Measurements from ENCODE around the gene ZNF626.
A peak's percentile ranks its signal among the peaks of the same experiment; 100 is the strongest.
"Not testable (repeated sequence)": the region's sequence is repeated elsewhere in the genome, so short reads cannot be mapped to it uniquely, and the experiment has no call there.

ZNF626 gene

DNA sequence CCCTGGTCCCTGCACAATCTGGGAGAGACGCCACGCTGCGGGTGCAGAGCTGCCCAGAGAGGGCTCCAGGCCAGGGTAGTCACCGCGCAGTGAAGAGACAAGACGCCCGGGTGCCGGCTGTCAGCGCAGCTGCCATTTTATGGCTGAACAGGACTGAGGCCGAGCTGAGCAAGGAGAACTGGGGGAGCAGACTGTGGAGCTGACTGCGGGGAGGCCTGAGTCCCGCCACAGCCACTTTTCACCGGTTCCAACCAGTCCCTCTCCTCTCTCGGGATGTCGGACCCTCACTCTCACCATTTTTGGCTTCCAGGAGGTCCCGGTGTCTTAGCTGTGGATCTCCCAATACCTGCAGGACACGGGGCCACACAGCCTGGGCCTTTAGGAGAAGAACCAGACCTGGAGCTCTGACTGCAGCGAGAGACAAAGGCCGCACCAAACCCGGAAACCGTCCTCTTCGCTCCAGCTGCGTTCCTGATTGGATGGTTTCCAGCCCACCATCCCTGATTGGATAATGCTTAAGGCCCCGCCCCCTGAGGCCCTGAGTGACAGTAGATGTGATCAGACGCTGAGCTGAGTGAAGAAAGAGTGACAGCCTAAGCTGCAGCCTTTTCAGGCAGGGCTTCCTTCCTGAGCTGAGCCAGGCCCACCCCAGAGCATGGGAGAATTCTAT is at the start of gene ZNF626:
Gene ZNF626 (minus strand): TSS at position 422 of the 670 bp plus-strand sequence. CDS start 125 bp downstream, at position 297.
- peak; percentile 98 for DNase-seq

DNA sequence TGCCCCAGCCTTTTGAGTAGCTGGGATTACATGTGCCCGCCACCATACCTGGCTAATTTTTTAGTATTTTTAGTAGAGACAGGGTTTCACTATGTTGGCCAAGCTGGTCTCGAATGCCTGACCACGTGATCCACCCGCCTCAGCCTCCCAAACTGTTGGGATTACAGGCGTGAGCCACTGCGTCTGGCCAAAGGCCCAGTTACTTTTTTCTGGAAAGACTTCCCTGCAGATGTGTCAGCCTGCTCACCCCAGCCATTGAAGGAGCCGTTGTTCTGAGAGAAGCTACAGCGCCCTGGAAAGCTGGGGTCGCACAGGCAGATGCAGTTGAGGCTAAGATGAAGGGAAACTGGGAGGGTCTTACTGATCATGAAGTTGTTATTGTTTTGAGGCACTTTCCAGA is 7.9 kb upstream of the ZNF626 start:
- DNase-seq = no peak

DNA sequence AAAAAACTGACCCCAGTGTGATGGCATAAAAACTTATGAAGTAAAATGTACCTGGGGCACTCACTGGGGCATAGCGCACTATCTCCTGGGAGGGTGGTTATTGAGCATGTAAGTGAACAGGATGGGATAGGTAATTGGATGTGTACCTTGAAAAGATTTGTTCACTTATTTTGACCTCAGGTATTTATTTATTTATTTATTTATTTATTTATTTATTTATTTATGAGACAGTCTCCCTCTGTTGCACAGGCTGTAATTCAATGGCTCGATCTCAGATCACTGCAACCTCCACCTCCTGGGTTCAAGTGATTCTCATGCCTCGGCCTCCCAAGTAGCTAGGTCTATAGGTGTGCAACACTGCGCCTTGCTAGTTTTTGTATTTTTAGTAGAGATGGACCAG is 5.9 kb upstream of the ZNF626 start:
- DNase-seq = no peak

DNA sequence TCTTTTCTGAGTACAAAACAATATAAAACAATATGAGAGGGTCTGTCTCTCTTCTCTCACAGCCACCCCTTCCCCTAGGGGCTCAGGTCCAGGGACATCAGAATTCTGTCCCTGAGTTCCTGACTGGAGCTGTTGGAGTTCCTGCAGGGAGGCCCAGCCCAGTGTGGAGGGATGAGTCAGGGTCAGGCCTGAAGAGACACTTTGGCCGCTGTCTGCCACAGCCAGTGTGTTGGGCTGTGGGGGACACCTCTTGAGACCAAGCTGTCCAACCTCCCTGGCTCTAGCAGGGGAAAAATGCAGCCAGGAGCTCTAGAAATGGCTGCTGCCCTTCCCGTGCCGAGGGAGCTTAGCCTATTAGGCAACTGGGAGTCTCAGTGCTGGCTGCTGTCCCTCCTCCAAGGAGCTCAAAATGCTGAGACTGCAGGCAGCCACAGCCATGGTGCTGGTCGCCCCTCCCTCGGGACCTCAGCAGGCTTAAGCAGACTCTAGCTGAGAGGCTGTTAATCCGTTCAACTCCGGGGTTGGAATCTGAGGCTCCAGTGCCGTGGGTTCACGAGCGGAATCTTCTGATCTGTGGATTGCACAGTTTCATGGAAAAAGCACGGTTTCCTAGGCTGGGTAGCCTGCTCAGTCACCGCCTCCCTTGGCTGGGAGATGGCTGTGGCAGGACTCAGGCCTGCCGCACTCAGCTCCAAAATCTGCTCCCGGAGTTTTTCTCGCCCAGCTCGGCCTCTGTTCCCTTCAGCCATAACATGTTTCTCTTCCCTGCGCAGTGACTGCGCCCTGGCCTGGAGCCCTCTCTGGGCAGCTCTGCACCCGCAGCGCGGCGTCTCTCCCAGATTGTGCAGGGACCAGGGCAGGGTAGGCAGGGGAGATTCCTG is 3.8 kb upstream of the ZNF626 start:
- DNase-seq = peak; percentile 58

DNA sequence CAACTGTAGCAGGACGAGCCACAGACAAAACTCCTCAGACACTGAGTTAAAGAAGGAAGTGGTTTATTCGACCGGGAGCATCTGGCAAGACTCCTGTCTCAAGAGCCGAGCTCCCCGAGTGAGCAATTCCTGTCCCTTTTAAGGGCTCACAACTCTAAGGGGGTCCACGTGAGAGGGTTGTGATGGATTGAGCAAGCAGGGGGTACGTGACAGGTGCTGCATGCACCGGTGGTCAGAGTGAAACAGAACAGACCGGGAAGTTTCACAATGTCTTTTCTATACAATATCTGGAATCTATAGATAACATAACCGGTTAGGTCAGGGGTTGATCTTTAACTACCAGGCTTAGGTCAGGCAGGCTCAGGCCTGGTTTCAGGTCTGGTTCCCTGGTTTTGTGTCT is 3.1 kb upstream of the ZNF626 start:
- not testable (repeated sequence) for DNase-seq

DNA sequence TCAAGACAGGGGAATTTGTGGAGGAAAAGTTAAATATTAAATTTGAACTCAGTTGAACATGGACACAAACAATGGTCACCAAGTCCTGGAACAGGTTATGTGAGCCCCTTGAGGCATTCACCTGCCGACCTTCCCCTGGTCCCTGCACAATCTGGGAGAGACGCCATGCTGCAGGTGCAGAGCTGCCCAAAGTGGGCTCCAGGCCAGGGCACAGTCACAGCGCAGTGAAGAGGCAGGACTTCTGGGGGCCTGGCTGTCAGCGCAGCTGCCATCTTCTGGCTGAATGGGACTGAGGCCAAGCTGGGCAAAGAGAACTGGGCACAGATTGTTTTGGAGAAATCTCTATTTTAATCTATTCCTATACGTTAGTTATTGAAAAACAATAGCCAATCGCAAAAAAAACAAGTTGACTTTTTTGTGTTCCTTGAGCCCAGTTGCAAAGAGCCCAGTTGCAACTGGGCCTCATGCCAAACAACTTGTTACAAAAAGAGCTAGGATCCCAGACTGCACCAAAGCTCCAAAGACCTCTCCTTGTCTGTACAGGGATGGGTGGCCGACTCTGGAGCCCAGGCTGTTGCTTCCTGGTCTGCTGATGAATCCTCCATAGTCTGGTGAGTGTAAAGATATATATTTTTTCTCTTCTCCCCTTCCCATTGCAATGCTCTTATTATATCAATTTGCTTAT is 1.2 kb upstream of the ZNF626 start:
- DNase-seq = no peak

DNA sequence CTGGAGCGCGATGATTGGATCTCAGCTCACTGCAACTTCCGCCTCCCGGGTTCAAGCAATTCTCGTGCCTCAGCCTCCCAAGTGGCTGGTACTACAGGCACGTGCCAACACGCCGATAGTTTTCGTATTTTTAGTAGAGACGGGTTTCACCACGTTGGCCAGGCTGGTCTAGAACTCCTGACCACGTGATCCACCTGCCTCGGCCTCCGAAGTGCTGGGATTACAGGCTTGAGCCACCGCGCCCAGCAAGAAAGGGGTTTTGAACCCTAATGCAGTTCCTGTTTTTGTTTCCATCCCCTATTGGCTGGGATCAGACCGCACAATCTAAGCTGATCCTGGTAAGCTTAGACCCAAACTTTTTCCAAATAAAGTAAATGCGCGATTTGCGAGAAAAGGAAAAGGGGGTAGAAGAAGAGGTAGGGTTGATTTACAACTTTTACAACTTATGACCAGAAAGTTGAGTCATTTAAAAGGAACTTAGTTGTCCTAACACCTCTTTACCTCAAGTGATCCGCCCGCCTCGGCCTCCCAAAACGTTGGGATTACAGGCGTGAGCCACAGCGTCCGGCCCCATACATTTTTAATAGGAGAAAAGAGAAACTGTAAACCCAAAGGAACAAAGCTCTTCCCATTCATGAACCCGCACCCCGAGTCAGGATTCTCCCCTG is 764 bp downstream of the ZNF626 start:
- DNase-seq = peak; percentile 53

DNA sequence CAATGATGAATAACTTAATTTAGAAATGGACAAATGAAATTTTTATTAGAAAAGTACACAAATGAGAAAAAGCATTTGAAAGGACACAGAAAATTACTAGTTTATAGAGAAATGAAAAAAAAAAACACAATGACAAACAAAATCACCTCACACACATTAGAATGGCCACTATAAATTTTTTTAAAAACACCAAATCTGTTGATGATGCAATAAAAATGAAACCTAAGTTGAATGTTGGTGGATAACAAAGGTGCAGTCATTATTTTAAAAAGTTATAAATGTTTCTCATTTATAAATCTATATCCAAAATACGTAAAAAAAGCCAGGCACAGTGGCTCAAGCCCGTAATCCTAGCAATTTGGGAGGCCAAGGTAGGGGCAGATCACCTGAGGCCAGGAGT is 20.8 kb downstream of the ZNF626 start:
- DNase-seq = no peak

DNA sequence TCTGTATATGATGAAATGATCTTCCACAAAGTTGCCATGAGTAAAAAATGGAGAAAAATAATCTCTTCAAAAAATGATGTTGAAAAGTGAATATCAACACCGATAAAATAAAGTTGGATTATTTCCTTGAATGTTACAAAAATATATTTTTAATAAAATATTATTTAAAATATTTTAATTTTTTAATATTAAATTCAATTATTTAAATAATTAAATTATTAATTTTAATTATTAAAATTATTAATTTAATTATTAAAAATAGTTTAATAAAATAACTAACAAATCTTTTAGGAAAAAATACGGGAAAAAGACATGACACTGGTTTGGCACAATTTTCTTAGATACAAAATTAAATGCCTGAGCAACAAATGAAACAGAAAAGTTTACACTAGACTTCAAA is 21.3 kb downstream of the ZNF626 start:
- no peak for DNase-seq

DNA sequence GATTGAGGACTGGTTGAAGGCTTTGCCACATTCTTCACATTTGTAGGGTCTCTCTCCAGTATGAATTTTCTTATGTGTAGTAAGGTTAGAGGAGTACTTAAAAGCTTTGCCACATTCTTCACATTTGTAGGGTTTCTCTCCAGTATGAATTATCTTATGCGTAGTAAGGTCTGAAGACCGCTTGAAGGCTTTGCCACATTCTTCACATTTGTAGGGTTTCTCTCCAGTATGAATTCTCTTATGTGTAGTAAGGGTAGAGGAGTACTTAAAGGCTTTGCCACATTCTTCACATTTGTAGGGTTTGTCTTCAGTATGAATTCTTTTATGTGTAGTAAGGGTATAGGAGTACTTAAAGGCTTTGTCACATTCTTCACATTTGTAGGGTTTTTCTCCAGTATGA is 36.8 kb downstream of the ZNF626 start:
- not testable (repeated sequence) for DNase-seq

DNA sequence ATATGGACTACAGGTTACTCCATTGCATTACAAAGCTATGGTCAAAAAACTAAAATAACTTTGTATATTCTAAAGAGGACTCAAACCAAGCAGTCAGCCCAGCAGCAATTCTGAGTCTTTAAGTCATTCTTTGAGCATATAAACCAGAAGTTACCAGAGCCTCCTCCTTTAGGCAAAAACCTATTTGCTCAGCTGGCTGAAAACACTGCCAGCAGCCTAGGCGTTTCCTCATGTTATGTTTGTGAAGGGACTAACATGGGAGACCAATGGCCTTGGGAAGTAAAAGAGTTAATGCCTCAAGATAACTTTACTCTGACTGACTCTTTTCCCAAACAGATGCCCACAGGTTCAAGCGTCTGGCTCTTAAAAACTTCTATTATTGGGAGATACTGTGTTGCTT is 45.3 kb downstream of the ZNF626 start:
- no peak for DNase-seq

DNA sequence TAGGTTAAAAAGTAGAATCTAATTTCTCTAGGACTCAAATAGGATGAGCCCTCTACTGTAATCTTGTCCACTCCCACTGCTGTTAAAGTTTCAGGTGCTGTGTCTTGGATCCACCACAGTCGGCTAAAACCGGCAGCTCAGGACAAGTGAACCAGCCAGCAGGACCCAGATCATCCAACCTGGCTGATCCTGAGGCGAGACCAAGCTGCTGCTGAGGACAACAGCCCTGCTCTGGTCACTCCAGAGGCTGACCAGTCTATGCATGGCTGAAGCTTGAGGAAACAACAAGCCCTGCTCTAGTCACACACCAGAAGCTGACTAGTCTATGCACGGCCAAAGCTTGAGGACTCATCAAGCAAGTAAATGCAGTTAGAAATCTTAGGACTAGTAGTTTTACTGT is 46.4 kb downstream of the ZNF626 start:
- not testable (repeated sequence) for DNase-seq

DNA sequence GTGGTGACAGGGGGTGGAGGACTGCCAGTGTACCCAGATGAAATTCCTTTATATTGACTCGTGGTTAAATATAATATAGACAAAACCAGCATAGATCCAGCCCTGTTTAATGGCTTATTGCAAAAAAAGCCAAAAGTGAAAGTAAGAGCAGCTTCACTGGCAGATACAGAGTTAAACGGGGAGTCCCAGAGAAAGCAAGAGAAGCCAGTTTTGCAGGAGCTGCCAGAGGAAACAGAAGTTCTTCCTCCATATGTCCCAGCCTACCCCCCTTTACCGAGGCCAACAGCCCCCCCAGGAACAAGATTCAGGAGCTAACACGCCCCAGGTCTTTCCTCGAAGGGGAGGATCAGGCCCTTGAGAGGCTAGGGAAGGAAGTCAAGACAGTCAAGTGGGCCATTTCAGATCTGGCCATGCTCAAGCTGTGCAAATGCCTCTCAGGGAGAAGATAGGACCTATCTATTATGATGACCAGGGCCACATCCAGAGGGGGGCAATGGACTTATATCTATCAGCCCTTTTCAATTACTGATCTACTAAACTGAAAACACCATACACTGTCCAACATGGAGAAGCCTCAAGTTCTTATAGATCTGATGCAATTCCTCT is 48.6 kb downstream of the ZNF626 start:
- DNase-seq = no peak

DNA sequence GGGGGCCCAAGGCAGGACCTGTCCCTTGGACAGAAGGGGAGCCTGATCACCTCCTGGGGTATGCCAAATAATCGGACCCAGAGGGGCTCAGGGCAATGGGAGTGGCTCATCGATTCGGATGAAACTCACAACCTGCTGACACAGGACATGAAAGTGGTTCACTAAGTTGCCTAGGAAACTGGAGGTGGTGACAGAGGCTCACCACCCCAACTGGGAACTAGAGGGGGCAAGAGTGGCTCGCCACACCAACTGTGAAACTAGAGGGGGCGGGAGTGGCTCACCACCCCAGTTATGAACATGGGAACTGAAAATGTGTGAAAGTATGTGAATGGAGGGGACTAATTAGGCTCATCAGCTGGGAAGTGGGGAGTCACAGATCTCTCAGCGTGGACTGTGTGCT is 49.5 kb downstream of the ZNF626 start:
- no peak for DNase-seq

DNA sequence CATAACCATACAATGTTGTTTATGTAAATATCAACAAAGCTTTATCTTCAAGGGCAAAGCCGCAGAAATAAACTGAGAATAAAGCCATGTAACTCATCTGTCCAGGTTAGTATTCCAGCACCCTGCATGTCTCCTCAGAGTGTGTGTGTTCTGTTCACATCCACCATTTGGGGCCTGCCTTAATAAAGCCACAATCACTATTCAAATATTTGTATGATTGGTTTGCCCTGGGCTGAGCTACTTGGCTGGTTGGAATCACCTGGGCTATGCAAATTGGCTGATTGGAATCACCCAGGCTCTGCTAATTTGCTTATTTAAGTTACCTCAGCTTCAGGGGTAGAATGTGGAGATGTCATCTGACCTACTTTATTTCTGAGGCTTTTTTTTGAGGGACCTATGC is 53.4 kb downstream of the ZNF626 start:
- DNase-seq = no peak

Data from islet precursor cell (in vitro differentiated cells).